Measurements from ENCODE around the gene BIVM.
"Not testable (repeated sequence)": the region's sequence is repeated elsewhere in the genome, so short reads cannot be mapped to it uniquely, and the experiment has no call there.

The BIVM gene

GRCh38 chr13:102798581-102799425 is at the start of gene BIVM, which contains the start of gene POGLUT2:
Gene BIVM (plus strand): TSS chr13:102799119. CDS start chr13:102807268, 8,149 bp downstream.
Gene POGLUT2 (minus strand): TSS chr13:102798976. CDS start chr13:102798670, 306 bp downstream.
- peak; percentile 76 to 84 for DNase-seq (ENCODE audit: low read depth in 2 of 2)

DNA sequence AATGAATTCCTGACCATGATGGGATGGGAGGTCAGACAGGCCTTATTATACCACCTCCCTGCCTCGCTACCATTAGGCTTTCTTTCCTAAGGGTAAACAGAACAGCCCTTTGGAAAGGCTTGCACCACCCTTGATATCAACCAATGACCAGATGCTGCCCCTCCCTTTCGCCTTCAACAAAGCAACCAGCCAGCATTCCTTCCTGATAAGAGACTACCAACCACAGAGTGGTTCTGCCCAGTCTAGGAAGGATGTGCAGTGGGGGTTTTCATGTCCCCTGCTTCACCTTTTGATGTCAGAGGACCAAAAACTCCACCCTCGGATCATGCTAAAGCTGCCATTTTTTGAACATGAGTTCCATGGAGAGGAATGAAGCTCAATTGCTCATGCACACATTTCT is 47.0 kb upstream of the BIVM start:
- DNase-seq (ENCODE audit: low read depth in 2 of 2): no peak

GRCh38 chr13:102757006-102757405 is 41.9 kb upstream of the BIVM start:
- no peak for DNase-seq (ENCODE audit: low read depth in 2 of 2)

- DNase-seq (ENCODE audit: low read depth in 2 of 2): no peak
These were observed 40.1 kb upstream of the BIVM start for GRCh38 chr13:102758842-102759241.

DNA sequence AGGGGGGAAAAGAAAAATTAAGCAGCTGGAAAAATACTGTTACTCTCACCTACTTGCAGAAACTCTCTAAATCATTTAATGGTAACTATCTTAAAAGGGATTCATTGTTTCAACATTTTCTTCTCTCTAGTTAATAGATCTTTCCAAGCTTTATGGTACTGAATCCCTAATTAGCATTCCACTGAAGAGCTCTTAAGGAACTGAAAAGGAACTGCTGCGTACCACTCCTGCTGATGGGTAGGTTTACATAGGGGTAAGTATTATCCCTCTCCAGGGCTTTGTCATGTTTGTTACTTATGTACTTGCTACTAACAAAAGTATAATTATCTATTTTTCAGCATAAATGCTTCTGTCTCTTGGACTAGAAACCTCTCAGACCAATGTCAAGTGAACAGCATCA is 37.8 kb upstream of the BIVM start:
- no peak for DNase-seq (ENCODE audit: low read depth in 2 of 2)

DNA sequence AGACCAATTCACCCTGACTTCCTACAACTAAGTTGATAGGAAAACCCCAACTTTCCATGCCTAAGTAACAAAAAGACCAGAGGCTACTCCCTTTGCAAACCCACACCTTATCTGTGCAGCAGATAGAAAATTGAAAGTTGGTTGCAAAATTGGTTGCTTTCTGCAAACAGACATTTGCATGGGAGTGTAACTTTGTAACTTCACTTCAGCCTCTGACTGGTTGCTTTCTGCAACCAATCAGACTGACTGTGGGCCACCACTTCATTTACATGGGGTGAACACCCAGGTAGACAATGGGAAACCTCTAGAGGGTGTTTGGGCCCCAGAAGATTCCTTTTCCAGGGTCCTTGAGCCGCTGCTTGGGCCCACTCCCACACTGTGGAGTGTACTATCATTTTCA is 35.2 kb upstream of the BIVM start:
- no peak for DNase-seq (ENCODE audit: low read depth in 2 of 2)

DNA sequence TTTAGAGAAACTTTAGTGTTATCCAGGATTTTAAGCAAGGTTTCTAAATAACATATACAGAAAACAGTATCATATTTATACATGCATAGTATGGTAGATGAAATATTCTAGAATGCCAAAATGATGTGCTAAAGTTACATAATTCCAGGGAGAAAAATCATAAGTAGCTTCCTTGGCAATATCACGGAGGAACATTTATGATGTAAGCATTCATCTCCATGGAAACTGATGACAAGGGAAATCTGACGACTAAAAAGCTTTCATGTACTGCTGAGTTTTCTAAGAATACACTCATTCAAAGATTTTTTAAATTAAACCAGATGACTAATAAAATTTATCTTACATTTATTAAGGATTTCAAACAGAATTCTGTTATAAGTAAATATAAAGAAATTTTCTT is 30.0 kb upstream of the BIVM start:
- no peak for DNase-seq (ENCODE audit: low read depth in 2 of 2)

DNA sequence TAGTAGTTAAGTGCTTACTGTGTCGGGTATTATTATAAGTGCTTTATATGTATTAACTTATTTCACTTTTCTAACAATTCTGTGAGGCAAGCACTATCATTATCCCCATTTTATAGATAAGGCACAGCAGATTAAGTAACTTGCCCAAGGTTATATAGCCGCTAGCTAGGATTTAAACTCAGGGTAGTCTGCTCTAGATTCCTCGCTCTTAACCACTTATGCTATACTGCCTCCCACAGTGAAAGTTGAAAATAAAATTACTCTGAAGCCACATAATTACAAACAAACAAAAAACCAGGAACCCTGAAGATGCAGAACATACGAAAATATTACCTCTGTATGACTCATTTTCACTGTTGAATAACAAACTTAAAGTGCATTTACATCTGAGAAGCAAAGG is 29.2 kb upstream of the BIVM start:
- DNase-seq (ENCODE audit: low read depth in 2 of 2): no peak

DNA sequence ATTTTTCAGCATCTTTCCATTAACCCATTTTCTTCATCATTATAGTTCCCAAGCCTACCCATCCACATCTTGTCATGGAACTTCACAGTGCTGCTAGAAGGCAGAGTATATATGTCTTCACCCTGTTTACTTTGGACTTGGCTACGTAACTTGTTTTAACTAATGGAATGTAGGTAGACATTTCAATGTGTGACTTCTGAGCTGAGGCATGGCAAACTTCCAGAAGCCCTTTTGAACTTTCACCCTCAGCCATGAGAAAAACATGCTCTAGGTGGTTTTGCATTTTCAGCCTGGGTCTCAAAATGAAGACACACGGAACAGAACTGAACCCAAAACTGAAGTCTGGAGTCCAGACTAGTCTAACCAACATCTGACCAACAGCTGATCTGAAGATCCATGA is 28.5 kb upstream of the BIVM start:
- DNase-seq (ENCODE audit: low read depth in 2 of 2): no peak

GRCh38 chr13:102771298-102772041 is 27.4 kb upstream of the BIVM start:
- no peak for DNase-seq (ENCODE audit: low read depth in 2 of 2)

DNA sequence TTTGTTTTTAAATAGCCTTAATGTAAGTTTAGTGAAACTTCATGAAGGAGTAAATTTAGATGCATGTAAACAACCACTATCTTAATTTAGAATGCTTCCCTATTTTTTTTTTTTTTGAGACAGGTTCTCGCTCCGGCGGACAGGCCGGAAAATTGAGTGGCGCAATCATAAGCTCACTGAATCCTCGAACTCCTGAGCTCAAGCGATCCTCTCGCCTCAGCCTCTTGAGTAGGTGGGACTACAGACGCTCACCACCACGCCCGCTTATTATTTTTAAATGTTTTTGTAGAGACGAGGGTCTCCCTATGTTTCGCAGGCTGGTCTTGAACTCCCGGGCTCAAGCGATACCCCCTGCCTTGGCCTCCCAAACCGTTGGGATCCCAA is 26.9 kb upstream of the BIVM start:
- no peak for DNase-seq (ENCODE audit: low read depth in 2 of 2)

DNA sequence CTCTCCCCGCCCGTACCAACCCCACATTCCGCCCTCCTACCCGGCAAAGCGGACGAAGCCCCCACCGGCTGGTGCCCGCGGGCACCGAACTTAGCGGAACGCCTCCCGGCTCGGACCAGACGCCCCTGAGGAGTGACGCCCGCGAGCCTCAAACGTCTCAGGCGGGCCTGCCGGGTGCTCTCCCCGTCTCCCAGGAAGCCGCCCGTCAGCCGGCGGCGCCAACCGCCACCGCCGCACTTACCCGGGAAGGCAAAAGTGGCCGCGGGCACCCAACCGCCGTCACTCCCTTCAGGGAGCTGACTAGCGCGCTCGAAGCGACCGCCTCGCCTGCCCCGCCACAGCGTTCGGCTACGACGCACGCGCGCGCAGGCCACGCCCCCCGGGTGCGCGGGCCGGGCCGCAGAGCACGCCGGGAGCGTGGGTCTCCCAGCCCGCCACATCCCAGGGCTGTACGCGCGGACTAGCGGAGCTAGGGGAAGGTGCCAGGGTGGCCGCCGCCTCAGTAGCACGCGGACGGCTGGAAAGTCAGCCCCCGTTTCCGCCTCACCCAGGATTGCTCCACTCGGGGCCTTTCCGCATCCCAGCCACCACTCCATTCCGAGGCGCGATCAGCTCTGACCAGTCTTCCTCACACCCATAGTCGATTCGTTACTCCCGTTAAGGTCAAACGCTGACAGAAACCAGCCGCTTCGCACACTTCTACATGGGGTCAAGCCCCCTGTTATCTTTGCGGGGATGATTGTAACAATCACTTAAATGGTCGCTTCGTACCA is 25.3 kb upstream of the BIVM start, which contains the start of gene TEX30:
Gene TEX30, minus strand, starts transcription at position 346 of the 773 bp plus-strand sequence. CDS start 3,760 bp downstream, outside the sequence.
- peak; percentile 64 to 66 for DNase-seq (ENCODE audit: low read depth in 2 of 2)

- no peak for DNase-seq (ENCODE audit: low read depth in 2 of 2)
These were observed 24.7 kb upstream of the BIVM start for GRCh38 chr13:102774214-102774568.

DNA sequence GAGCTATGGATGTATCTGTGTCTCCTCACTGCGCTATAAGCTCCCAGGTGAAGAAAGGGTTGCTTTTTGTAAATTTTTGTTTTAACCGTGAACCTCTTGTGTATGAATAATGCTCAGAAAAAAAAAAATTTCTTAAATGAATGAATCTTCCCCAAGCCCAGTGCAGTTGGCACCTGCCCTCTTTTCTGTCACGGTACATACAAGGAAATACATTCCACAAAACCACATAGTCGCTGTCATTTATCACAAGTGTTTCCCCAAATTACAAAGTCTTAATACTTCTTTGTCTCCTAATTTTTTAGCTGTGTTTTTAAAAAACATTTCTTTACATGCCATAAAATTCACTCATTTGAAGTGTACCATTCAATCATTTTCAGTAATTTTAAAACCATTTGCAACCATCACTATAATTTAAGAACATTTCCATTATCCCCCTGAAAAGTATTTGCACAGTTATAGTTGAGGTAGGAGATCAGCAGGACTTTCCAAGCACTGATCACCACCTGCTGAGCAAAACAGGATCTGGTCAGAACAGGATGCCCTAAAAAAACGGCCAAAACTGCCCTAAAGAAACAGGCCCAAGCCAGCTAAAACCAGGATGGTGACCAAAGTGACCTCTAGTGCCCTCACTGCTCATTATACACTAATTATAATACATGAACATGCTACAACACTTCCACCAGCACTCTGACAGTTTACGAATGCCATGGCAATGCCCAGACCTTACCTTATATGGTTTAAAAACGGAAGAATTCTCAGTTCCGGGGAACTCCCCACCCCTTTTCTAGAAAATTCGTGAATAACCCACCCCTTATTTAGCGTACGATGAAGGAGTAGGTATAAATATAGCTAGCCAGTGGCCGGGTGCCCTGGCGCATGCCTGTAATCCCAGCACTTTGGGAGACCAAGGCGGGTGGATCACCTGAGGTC is 24.1 kb upstream of the BIVM start:
- DNase-seq (ENCODE audit: low read depth in 2 of 2): no peak

DNA sequence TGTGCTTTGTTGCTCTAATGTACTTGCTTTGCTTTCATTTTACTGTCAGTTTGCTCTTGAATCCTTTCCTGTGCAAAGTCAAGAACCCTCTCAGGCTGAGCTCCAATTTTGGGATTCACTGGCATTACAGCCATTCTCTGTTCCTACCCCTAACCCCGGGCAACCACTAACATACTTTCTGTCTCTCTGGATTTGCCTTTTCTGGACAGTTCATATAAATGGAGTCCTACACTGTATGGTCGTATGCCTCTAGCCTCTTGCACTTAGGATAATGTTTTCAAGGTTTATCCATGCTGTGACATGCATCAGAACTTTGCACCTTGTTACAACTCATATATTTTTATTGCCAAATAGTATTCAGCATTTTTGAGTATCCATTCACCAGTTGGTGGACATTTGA is 22.6 kb upstream of the BIVM start:
- DNase-seq (ENCODE audit: low read depth in 2 of 2): no peak

DNA sequence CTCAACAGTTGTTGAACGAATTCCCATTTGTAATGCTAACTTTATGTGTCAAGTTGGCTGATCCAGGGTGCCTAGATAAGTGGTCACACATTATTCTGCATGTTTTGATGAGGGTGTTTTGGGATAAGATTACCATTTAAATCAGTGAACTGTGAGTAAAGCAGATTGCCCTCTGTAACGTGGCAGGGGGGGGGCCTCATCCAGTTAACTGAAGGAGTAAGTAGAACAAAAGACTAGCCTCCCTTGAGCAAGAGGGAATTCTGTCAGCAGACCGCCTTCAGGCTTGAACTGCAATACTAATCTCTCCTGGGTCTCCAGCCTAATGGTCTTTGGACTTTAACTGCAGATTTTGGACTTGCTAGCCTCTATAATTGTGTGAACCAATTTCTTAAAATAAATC is 21.2 kb upstream of the BIVM start:
- no peak for DNase-seq (ENCODE audit: low read depth in 2 of 2)

- no peak for DNase-seq (ENCODE audit: low read depth in 2 of 2)
These were observed 19.3 kb upstream of the BIVM start for GRCh38 chr13:102779436-102780159.

DNA sequence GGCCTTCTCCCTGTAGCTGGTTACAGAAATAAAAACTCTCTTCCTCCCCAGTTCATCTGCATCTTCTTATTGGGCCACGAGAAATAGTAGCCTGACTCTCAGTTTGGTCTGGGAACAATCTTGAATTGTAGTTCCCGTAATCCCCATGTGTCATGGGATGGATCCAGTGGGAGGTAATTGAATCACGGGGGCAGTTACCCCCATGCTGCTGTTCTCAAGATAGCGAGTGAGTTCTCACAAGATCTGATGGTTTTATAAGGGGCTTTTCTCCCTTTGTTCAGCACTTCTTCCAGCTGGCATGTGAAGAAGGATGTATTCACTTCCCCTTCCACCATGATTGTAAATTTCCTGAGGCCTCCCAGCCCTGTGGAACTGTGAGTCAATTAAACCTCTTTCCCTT is 18.3 kb upstream of the BIVM start:
- not testable (repeated sequence) for DNase-seq (ENCODE audit: low read depth in 2 of 2)

GRCh38 chr13:102781591-102781990 is 17.3 kb upstream of the BIVM start:
- DNase-seq (ENCODE audit: low read depth in 2 of 2): no peak

DNA sequence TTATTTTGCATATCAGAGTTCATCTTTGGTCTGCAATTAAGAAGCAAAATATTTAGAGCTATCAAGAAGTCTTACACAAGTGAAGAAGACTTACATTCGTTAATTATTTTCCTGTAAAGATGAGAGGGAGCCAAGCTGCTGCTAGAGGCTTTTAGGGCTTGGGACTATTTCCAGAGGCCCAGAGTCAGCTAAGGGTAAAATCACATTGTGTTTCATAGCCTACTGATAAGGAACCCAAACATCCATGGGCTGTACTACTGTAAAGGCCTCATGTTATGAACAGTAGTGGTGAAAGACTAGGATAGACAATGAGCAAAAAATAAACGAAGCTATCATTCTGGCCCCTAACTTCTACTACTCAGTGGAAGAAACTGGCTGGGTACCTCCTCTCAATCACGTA is 14.4 kb upstream of the BIVM start:
- no peak for DNase-seq (ENCODE audit: low read depth in 2 of 2)
